Fibroblast of pulmonary artery (primary cell): ENCODE measurements around the gene ANKFY1.

ENCODE experiments used
- DNase-seq: peaks from one replicate; pipeline ENCODE4 v3.0.0-alpha.2; 2010; ENCODE audit warnings: low read depth
- H3K4me3 ChIP-seq: replicated peaks from 2 replicates; pipeline ENCODE4 v1.5.1; 2011; ENCODE audit warnings: low read depth, mild to moderate bottlenecking, control low read depth, low read length, moderate library complexity
- CTCF ChIP-seq: IDR thresholded peaks from 2 replicates; pipeline ENCODE4 v1.5.1; 2011; ENCODE audit warnings: mild to moderate bottlenecking, control low read depth, low read length, inconsistent platforms; ENCODE audit errors: missing control alignments

Gene ANKFY1

GRCh38 chr17:4301066-4301465 lies 37.3 kb upstream of the ANKFY1 start:
- TF ChIP-seq CTCF: no peak
- H3K4me3 ChIP-seq: no peak overlapping the region
- DNase-seq: no peak

GRCh38 chr17:4297351-4297750 lies 33.6 kb upstream of the ANKFY1 start:
- no peak for DNase-seq
- TF ChIP-seq CTCF: no peak
- H3K4me3 ChIP-seq: no peak overlapping the region

GRCh38 chr17:4295686-4296085 lies 31.9 kb upstream of the ANKFY1 start:
- no peak for DNase-seq
- no peak for TF ChIP-seq CTCF
- no peak overlapping the region for H3K4me3 ChIP-seq

- H3K4me3 ChIP-seq: no peak overlapping the region
- DNase-seq: no peak
- TF ChIP-seq CTCF: no peak
These were observed 29.8 kb upstream of the ANKFY1 start for GRCh38 chr17:4293572-4293971.

GRCh38 chr17:4287710-4288109 lies 23.9 kb upstream of the ANKFY1 start:
- no peak for TF ChIP-seq CTCF
- H3K4me3 ChIP-seq: no peak overlapping the region
- DNase-seq: no peak

- H3K4me3 ChIP-seq: no peak overlapping the region
- TF ChIP-seq CTCF: no peak
- peak; percentile 24 for DNase-seq
These were observed 12.7 kb upstream of the ANKFY1 start for GRCh38 chr17:4276514-4276913.

GRCh38 chr17:4272972-4273368 lies 9.2 kb upstream of the ANKFY1 start:
- no peak for DNase-seq
- TF ChIP-seq CTCF: no peak
- no peak overlapping the region for H3K4me3 ChIP-seq
